HG02852 (cell line): ENCODE data around the gene NUP214.
"Not testable (repeated sequence)": the region's sequence is repeated elsewhere in the genome, so short reads cannot be mapped to it uniquely, and the experiment has no call there.

ENCODE experiments used
- ATAC-seq: cut with Tn5 transposase; IDR thresholded peaks from one replicate; pipeline ENCODE4 v1.9.1; 2021; ENCODE audit warnings: mild to moderate bottlenecking, moderate library complexity; ENCODE audit not compliant: unreplicated experiment

The NUP214 gene

DNA sequence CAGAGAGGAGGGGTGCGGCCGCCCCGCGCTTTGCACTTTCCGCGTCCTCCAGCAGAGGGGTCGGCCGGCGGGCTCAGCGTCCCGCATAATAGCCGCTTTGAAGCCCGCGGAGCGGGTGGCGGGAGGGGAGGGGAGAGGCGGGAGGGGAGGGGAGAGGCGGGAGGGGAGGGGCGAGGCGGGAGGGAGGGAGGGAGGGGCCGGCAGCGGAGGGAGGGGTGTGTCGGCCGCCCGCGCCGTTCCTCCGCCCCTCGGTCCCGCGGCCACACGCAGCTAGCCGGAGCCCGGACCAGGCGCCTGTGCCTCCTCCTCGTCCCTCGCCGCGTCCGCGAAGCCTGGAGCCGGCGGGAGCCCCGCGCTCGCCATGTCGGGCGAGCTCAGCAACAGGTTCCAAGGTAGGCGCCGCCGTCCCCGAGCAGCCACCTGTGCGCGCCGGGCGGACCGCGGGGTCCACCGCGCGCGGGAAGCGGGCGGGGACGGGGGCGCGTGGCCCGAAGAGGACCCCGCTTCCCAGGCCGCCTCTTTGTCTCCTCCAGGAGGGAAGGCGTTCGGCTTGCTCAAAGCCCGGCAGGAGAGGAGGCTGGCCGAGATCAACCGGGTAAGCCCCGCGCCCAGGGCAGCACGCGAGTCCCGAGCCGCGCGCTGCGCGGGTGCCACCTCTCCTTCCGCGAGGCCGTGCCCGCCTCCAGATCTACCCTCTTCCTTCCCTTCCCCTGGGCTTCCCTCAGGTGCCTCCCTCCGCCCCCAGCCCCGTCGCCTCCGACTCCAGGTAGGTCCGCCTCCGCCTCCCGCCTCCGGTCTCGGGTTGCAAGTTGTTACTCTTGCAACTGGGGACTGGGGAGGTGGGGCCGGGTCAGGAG, 28.9 kb upstream of the NUP214 start, which contains the start of gene AIF1L:
TSS of gene AIF1L (plus strand) at position 263 of the 857 bp plus-strand sequence. CDS start at position 362, 99 bp downstream.
- ATAC-seq: no peak

DNA sequence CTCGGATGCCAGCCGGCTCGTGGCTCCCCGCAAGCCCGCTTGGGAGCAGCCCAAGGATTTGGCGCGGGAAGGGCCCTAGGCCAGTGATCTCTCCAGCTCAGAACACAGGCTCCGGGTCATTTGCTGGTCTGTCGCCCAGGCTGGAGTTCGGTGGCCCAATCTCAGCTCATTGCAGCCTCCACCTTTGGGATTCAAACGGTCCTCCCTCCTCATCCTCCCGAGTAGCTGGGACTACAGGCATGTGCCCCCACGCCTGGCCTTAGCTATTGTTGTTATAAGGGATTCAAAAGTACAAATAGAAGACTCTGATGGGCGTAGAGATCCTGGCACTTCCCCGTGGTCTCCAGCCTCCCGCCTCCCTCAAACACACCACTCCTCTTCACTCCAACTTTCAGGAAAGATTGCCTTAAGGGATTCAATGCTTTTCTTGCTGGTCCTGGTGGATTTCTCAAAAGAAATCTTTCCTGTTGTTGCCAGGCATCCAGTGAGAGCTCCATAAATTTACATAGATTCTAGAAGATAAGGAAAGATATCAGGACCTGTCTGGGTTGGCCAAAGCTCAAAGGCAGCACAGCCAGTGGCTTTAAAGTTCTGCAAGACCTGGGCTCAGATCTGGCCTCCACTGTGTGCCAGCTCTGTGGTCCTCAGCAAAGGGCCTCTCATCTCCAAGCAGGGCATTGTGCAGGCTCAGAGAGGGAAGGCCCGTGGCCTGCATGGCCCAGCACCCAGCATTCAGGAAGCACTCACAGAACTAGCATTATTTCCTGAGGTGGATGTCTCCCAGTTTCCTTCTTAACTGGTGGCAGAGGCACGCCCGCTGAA, 28.0 kb upstream of the NUP214 start:
- ATAC-seq: no peak

DNA sequence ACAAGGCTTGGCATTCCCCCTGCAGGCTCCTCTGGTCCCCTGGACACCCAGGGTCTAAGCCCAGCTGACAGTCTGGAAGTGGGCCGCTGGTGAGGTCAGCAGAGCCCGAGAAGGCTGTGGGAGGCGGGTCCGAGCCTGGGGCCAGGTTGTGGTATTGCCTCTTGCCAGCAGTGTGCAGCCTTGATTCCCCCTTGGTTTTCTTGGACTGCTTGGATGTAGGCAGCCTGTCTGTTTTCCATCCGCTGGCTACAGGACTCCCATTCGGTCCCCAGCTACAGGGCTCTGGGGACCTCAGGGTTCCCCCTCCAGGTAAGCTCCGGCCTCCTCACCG, 27.5 kb upstream of the NUP214 start:
- no peak for ATAC-seq

DNA sequence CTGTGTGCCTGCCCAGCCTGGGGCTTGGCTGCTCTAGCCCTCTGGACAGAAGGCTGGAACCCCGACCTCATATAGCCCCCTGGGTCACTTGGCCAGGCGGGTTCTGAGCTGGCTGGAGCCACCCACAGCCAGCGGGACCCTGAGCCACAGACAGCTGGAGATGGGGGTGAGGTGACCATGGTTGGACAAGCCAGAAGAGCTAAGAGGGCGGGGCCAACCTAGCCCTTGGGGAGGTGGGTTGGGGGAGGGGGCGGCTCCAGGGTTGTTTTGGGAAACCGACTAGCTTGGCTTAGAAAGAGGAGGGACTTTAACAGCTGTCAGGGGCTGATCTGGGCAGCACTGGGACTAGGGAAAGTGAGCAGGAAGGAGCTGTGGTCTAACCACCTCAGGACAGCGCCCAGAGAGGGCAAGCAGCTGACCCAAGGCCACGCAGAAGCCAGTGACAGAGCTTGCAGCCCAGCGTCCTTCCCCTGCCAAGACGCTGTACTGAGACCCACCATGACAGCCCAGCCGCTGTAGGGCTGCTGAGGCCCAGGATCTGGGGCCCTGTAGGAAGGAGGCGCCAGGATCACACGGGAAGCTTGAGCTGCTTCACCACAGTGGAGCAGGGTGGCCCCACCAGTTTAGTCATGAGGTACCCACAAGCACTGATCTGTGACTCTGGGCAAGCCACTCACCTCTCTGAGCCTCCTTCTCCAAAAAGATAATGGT, 26.8 kb upstream of the NUP214 start:
- no peak for ATAC-seq

DNA sequence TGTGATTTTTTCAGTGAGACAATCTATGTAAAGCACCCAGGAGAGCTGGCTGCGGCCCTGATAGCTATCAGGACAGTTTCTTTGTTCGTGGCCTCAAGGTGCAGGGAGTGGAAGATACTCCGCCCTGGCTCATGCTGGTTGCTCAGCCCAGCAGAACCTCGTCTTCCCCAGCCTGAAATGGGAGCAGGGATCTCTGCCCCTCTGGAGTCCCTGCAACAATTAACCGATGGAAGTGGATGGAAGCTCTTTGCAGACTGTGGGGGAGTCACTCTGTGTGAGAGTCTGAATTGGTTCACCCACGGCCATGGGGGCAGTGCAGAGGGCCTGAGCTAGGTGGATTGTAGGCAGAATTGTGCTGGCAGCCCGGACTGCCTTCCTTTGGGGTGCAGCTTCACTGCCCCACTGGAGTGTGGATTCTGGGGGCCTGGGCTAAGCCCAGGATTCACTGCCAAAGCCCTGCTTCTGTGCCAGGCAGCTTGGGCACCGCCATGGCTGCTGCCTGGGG, 26.2 kb upstream of the NUP214 start:
- no peak for ATAC-seq

DNA sequence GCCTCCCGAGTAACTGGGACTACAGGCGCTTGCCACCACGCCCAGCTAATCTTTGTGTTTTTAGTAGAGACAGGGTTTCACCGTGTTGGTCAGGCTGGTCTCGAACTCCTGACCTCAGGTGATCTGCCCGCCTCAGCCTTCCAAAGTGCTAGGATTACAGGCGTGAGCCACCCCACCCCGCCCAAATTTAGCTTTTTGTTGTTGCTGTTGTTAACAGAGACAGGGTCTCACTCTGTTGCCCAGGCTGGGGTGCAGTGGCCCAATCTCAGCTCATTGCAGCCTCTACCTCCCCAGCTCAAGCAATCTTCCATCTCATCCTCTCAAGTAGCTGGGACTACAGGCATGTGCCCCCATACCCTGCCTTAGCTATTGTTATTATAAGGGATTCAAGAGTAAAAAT, 25.5 kb upstream of the NUP214 start:
- not testable (repeated sequence) for ATAC-seq

DNA sequence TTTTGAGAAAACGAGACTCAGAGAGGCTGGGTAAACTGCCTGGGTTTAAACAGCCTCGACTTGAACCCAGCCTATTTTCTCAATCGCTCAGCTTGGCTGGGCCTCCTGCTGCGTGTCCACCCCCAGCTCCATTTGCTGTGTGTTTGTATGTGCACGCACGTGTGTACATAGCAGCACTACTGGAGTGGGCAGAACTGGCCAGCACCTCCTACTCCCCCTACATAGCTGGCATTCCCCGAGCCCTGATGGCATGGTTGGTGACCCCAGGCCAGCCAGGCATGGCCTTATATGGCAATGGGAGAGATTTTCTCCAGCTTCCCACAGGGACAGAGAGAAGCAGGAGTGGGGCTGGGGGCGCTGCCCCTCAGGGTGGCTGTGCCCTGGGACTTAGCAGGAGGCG, 24.9 kb upstream of the NUP214 start:
- ATAC-seq: no peak

DNA sequence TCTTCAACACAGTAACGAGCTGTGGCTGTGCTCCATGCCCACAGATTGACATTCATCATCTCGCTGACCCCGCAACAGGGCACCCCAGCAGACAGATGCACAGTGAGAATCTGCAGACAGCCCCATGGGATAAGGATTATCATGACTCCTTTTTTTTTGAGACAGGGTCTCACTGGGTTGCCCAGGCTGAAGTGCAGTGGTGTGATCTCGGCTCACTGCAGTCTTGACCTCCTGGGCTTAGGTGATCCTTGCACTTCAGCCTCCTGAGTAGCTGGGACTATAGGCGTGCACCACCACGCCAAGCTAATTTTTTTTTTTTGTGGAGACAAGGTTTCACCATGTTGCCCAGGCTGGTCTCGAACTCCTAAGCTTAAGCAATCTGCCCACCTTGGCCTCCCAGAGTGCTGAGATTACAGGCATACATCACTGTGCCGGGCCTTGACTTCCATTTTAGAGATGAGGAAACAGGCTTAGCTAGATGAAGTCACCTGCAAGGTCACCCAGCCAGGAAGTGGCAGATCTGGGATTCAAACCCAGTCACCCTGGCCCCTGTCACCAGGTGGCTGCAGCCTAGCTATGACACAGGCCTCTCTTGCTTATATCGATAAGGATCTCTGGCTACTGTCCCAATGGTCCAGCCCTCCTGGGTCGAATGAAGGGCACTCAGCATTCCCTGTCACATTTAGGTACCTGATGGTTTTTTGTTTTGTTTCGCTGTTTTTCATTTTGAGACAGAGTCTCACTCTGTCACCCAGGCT, 24.0 kb upstream of the NUP214 start:
- ATAC-seq: no peak

DNA sequence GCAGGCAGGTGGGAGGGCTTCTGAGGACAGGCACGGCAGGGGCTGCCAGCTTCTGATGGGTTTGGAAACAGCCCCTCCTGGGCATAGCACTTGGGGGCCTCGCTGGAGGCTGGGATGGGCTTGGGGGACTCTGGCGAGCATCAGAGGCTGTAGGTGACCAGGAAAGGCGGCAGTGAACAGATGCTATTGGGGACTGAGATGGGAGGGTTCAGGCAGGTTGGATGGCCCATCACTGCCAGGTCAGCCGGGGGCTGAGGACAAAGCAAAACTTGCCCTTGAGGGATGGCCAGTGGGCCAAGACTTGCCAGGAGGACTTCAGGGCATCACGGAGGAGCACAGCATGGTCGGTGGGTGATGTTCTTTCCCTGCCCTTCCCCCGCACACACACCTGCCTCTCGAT, 22.4 kb upstream of the NUP214 start:
- no peak for ATAC-seq

DNA sequence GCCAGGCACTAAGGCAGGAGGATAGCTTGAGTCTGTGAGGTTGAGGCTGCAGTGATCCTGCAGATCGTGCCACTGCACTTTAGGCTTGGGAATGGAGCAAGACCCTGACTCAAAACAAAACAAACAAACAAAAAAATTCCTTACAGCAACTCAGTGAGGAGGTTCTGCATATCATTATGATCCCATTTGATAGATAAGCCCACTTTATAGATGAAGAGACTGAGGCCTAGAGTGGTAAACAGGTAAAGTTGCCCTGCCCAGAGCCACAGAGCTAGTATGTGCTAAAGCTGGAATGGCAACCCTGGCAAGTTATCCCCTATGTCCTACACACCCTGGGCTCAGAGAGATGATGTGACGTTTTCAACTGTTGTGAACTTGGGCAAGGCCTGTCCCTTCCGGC, 21.9 kb upstream of the NUP214 start:
- ATAC-seq: no peak

DNA sequence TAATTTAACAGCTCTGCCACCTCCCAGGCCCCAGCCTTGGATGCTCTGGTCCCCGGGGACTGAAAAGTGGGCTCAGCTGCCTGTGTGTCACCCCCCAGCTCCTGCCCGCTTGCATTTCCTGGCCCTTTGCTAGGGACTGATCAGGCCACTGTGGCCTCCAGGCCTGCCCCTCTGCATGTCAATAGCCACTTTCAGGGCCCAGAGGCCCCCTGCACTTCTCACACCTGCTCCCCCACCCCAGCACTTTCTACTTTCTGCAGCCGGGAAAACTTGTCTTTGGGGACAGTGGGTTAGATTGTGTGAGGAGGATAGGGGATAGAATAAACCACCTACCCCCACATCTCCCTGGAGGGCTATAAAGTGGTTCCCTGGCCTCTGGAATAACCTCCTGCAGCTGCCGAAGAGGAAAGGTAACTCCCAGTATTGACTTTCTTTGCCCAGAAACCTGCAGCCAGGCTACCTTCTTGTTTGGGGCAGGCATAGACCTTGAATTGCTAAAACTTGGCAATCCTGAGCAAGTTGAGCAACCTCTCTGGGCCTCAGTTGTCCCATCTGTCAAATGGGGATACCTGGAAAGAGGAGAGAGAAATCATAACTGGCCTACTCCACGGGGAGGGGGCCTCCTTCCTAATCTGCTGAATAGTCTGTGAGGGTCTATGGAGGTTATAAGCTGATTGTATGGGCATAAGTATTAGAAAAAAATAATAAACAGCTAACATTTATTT, 21.2 kb upstream of the NUP214 start:
- no peak for ATAC-seq

DNA sequence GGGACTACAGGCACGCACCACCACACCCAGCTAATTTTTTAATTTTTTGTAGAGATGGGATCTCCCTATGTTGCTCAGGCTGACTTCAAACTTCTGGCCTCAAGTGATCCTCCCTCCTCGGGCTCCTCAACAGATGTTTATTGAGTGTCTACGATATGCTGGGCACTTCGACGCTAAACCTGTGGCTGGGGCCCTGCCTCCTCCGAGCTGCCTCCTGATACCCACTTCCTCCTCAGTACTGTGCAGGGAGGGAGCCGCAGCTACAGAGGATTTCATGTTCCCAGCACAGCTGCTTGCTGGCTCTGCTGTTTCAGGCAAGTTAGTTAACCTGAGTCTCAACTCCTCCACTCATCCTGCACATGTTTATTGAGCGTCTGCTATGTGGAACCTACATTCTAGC, 19.4 kb upstream of the NUP214 start:
- no peak for ATAC-seq

DNA sequence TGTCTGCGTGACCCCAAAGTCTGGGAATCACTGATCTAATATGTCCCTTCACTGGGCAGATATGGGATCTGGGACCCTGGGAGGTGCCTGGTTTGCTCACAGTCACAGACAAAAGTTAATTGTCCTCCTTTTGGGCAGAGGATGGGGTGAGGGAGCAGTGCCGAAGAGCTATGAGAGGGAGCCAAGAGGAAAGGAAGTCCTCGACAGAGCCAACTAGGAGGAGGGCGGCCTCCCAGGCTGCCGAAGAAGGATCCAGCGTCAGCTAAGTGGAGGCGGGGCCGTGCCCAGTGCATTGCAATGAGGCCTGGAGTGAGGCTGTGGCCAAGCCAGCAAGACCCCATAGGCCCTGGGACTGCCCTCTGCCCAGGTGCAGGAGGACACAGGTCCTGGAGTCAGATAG, 17.6 kb upstream of the NUP214 start:
- ATAC-seq: no peak

DNA sequence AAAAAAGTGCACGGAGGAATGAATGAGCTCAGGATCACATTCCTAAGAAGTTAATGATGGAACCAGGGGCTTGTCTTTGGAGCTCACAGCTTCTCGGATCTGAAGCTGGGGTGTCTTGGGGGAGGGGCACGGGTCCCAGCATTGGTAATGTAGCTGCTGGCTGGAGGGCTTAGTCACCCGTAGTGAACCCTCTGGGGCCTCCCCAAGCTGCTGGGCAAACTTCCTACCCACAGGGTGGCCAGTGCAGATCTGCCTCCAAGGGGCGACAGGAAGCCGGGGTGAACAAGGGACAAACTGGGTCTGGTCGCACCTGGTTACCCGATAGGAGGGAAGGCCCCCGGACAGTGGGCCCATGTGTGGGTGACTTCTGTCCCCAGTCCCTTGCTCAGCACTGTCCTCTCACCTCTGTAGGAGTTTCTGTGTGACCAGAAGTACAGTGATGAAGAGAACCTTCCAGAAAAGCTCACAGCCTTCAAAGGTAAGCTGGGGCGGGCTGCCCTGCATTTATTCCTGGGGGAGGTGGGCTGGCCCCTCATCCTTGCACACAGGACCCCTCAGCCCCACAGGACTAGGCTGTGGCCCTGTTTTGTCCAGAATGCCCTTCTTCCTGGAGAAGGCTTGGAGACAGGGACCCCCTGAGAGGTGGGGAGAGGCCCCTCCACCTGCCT, 14.1 kb upstream of the NUP214 start:
- no peak for ATAC-seq

DNA sequence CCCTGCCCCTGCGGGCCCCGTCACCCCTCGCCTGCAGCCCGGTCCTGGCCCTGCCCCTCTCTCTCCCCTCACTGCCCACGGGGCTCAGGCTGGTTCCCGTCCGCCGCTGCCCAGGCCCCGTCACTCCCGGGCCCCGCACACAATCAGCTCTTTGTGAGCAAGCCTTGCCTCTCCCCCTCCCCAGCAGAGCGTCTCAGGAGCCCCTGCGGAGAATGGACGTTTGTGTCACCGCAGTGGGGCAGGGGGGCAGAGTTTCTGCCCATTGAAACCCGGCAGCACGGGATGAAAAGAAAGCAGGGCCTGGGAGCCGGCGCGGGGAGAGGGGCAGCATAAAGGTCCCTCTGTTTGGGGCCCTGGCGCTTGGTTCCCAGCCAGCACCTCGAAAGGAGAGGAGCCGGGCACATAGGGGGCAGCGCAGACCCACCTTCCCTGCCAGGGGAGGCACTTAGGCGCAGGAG, 13.5 kb upstream of the NUP214 start:
- ATAC-seq: no peak

DNA sequence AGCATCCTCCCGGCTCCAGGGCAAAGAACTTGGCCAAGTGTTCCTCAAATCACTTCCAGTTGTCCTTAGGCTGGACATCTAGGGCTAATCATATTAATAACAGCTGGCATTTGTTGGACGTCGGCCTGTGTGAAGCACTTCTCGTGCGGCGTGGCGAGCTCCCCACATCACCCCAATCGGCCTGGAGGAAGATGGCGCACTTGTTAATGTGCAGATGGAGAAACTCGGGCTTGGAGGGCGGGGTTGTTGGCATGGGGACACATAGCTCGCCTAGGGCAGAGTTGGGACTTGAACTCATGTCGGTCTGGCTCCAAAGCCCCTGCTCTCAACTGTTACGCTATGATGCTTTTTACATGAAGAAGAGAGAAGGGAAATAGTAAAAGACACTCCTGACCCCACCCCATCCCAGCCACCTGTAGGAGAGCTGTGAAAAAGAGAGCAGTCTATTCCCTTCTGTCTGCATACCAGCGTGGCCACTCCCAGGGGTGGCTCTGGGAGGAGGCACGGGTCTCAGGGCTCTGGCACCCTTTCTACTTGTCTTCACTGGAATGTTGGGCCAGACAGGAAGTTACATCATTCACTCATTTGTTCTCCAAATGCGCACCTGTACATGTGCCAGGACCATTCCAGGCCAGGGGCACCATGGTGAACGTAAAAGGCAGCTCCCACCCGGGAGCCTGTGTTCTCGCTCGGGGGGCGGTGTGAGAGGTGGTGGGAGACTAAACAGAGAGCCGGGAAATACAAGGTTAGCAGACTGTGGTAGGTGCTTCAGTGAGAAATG, 12.8 kb upstream of the NUP214 start:
- no peak for ATAC-seq

DNA sequence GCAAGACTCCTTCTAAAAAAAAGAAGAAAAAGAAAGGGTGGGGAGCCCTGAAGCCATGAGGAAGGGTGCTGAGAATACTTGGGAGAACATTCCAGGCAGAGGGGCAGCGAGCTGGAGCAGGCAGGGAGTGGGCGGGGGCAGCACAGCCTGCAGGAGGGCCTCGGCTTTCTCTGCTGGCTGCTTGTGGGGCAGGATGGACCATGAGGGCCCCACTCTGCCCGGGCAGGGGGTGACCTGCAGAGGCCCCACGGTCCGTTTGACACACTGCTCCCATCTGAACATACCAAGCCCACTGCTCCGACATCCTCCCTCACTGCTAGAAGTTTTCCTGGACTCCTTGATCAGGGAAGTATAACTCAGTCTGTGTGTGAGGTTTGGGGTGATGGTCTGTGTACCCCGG, 11.7 kb upstream of the NUP214 start:
- ATAC-seq: no peak

DNA sequence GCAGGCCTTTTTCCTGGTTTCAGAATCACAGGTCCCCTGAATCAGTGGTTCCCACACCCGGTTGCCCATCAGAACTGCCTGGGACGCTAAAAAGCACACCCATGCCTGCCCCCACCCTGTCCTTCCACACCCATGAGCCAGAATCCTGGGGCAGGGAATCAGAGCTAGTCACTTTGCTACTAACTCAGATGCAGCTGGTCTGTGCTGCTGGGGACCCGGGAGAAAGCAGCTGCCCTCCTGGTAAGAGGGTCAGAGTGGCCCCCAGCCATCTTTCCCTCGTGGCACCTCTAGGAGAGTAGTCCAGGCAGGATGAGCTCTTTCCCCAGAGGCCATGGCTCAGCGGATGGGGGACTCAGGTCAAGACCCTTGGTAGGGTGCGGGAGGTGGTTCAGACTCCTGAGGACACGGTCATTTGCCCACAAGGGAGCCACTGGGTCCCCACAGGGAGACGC, 11.3 kb upstream of the NUP214 start:
- ATAC-seq: no peak
